GM12878 (cell line): ENCODE results near the gene DNAI7. TPM values are rescaled to one million over a fixed set of nuclear protein-coding genes. Genes with fewer than 3 reads are reported as not detected.
A peak's percentile ranks its signal among the peaks of the same experiment; 100 is the strongest.

Experiments
- ATF7 ChIP-seq: fragments of 450-650 bp; IDR thresholded peaks from 2 replicates; pipeline ENCODE4 v1.6.1; 2016; ENCODE audit warnings: low read depth, mild to moderate bottlenecking
- BACH1 ChIP-seq: fragments of 450-650 bp; IDR thresholded peaks from 2 replicates; pipeline ENCODE4 v1.6.1; 2017; ENCODE audit warnings: mild to moderate bottlenecking, borderline replicate concordance
- CBX3 ChIP-seq: fragments of 200-600 bp; sonication (generic); IDR thresholded peaks from 2 replicates; pipeline ENCODE4 v1.6.1; 2016; ENCODE audit warnings: low read depth, borderline replicate concordance
- CREM ChIP-seq: IDR thresholded peaks from 2 replicates; pipeline ENCODE4 v1.6.1; 2014; ENCODE audit warnings: antibody characterized with exemption, low read depth
- DPF2 ChIP-seq: fragments of 450-650 bp; IDR thresholded peaks from 2 replicates; pipeline ENCODE4 v1.6.1; 2017; ENCODE audit warnings: mild to moderate bottlenecking
- E2F8 ChIP-seq: fragments of 450-650 bp; IDR thresholded peaks from 2 replicates; pipeline ENCODE4 v1.6.1; 2018; ENCODE audit warnings: mild to moderate bottlenecking, low read depth, moderate library complexity; ENCODE audit not compliant: partially characterized antibody
- EZH2 ChIP-seq: IDR thresholded peaks from 2 replicates; pipeline ENCODE4 v1.6.1; 2012; ENCODE audit warnings: low read depth, mild to moderate bottlenecking, control low read depth, inconsistent platforms, low read length, borderline replicate concordance; ENCODE audit not compliant: control insufficient read depth
- GABPA ChIP-seq: IDR thresholded peaks from 2 replicates; pipeline ENCODE4 v1.6.1; 2014; ENCODE audit warnings: antibody characterized with exemption, low read depth, mild to moderate bottlenecking, inconsistent platforms
- HDGF ChIP-seq: fragments of 450-650 bp; IDR thresholded peaks from 2 replicates; pipeline ENCODE4 v1.6.1; 2016; ENCODE audit warnings: antibody characterized with exemption
- IKZF1 ChIP-seq: fragments of 450-650 bp; conservative IDR thresholded peaks from 2 replicates; pipeline ENCODE4 v1.6.1; 2017; ENCODE audit warnings: antibody characterized with exemption, mild to moderate bottlenecking
- IRF4 ChIP-seq: IDR thresholded peaks from 2 replicates; pipeline ENCODE4 v1.6.1; 2011; ENCODE audit warnings: low read depth, low read length
- JUNB ChIP-seq: IDR thresholded peaks from 2 replicates; pipeline ENCODE4 v1.6.1; 2016; ENCODE audit warnings: antibody characterized with exemption, mild to moderate bottlenecking
- JUND ChIP-seq: IDR thresholded peaks from 2 replicates; pipeline ENCODE4 v1.6.1; 2012; ENCODE audit warnings: low read depth, mild to moderate bottlenecking, low read length, improper control_type of control experiment, moderate library complexity
- KAT2A ChIP-seq: conservative IDR thresholded peaks from 2 replicates; pipeline ENCODE4 v1.6.1; 2011; ENCODE audit warnings: low read depth, low read length; ENCODE audit not compliant: control insufficient read depth
- MEF2A ChIP-seq: IDR thresholded peaks from 2 replicates; pipeline ENCODE4 v1.6.1; 2011; ENCODE audit warnings: low read depth, mild to moderate bottlenecking, low read length, moderate library complexity; ENCODE audit not compliant: insufficient read depth
- MYB ChIP-seq: fragments of 150-350 bp; IDR thresholded peaks from 2 replicates; pipeline ENCODE4 v1.6.1; 2014; ENCODE audit warnings: mild to moderate bottlenecking, low read depth, low read length, borderline replicate concordance
- POLR2AphosphoS5 ChIP-seq: IDR thresholded peaks from 2 replicates; pipeline ENCODE4 v1.6.1; 2011; ENCODE audit warnings: mild to moderate bottlenecking, low read length, inconsistent platforms
- RCOR1 ChIP-seq: conservative IDR thresholded peaks from 2 replicates; pipeline ENCODE4 v1.6.1; 2012; ENCODE audit warnings: low read depth, low read length, improper control_type of control experiment
- RUNX3 ChIP-seq: IDR thresholded peaks from 2 replicates; pipeline ENCODE4 v1.6.1; 2012; ENCODE audit warnings: low read length, inconsistent platforms
- SMAD5 ChIP-seq: IDR thresholded peaks from 2 replicates; pipeline ENCODE4 v1.6.1; 2016; ENCODE audit warnings: antibody characterized with exemption, low read depth
- SREBF2 ChIP-seq: IDR thresholded peaks from 2 replicates; pipeline ENCODE4 v1.6.1; 2012; ENCODE audit warnings: mild to moderate bottlenecking, low read length
- SUPT20H ChIP-seq: IDR thresholded peaks from 2 replicates; pipeline ENCODE4 v1.6.1; 2011; ENCODE audit warnings: low read depth, mild to moderate bottlenecking, low read length, moderate library complexity, borderline replicate concordance; ENCODE audit not compliant: control insufficient read depth
- ZNF274 ChIP-seq: IDR thresholded peaks from one replicate; pipeline ENCODE4 v1.8.0; 2011; ENCODE audit not compliant: insufficient read length, insufficient read depth
- polyA plus RNA-seq, 11 experiments: library from polyadenylated mRNA; depleted of rRNA in 4 of 11; unstranded in 6 of 11; stranded (reverse) in 5 of 11; fragments of >200 nt; fragmentation: Nextera tagmentation in 4 of 11; fragmentation: Illumina TruSeq in 1 of 11; extraction: Ambion mirVana in 4 of 11; extraction: Trizol in 1 of 11; gene quantifications; 1 replicate in 1 of 11; 2 replicates in 10 of 11; pipeline versions ENCODE4 v1.2.1 to v1.2.3, GENCODE V29; 2011 to 2016; ENCODE audit warnings: inconsistent platforms in 2 of 11, missing spikeins in 2 of 11, low read depth in 1 of 11
- total RNA-seq, 4 experiments: library from RNA; depleted of rRNA in 3 of 4; stranded (reverse); fragments of >200 nt in 3 of 4; fragmentation: Illumina TruSeq in 1 of 4; extraction: Trizol in 1 of 4; gene quantifications; 2 replicates each; pipeline versions ENCODE4 v1.2.1 to v1.2.3, GENCODE V29; 2013 to 2021
- TF ChIP-seq, protein P1 (sequence below), 3 experiments: IDR thresholded peaks in 2 of 3; conservative IDR thresholded peaks in 1 of 3; 2 replicates each; pipeline ENCODE4 v1.5.1; 2011; ENCODE audit warnings: low read depth in 3 of 3, low read length in 3 of 3, mild to moderate bottlenecking in 3 of 3, control low read depth in 2 of 3, moderate library complexity in 2 of 3, inconsistent platforms in 1 of 3, mixed read lengths in 1 of 3; ENCODE audit not compliant: control insufficient read depth in 2 of 3, insufficient read depth in 1 of 3; ENCODE audit errors: extremely low read depth in 1 of 3
- TF ChIP-seq, protein P2 (sequence below): fragments of 450-650 bp; IDR thresholded peaks from 2 replicates; pipeline ENCODE4 v1.6.1; 2017; ENCODE audit warnings: mild to moderate bottlenecking, moderate library complexity

Gene DNAI7
- total and polyA plus RNA-seq, 10 of the 15 experiments (the other 5 are each of a cell fraction or from before 2014, with no cell fraction given): 0.05 to 0.48 (median 0.13) TPM; not detected in 4

- TF ChIP-seq E2F8 (no peak), RUNX3 (peak; percentile 89), POLR2AphosphoS5 (no peak), KAT2A (no peak), HDGF (no peak), MEF2A (0 out of 2 replicates have a peak, but pooled peaks have one; percentile 37), IKZF1 (peak; percentile 86), CBX3 (no peak), SUPT20H (no peak), RCOR1 (peak; percentile 83; the same call in 1 of the 2 replicates), SREBF2 (no peak), IRF4 (peak; percentile 94), GABPA (no peak), DPF2 (peak; percentile 97), EZH2 (no peak), JUND (peak; percentile 90), SMAD5 (no peak), CREM (peak; percentile 52; the same call in 1 of the 2 replicates), MYB (0 out of 2 replicates have a peak, but pooled peaks have one; percentile 33), JUNB (peak; percentile 97), BACH1 (peak; percentile 71; the same call in 1 of the 2 replicates), ATF7 (peak; percentile 71), ZNF274 (no peak)
- TF ChIP-seq, protein P1, sequence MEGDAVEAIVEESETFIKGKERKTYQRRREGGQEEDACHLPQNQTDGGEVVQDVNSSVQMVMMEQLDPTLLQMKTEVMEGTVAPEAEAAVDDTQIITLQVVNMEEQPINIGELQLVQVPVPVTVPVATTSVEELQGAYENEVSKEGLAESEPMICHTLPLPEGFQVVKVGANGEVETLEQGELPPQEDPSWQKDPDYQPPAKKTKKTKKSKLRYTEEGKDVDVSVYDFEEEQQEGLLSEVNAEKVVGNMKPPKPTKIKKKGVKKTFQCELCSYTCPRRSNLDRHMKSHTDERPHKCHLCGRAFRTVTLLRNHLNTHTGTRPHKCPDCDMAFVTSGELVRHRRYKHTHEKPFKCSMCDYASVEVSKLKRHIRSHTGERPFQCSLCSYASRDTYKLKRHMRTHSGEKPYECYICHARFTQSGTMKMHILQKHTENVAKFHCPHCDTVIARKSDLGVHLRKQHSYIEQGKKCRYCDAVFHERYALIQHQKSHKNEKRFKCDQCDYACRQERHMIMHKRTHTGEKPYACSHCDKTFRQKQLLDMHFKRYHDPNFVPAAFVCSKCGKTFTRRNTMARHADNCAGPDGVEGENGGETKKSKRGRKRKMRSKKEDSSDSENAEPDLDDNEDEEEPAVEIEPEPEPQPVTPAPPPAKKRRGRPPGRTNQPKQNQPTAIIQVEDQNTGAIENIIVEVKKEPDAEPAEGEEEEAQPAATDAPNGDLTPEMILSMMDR (IDR thresholded peaks at IDR 0.05 in 2 of 3, conservative IDR thresholded peaks at IDR 0.05 in 1 of 3; ENCODE audit: control insufficient read depth in 2 of 3, extremely low read depth in 1 of 3, insufficient read depth in 1 of 3, low read depth in 3 of 3, low read length in 3 of 3): no peak
- TF ChIP-seq, protein P2, sequence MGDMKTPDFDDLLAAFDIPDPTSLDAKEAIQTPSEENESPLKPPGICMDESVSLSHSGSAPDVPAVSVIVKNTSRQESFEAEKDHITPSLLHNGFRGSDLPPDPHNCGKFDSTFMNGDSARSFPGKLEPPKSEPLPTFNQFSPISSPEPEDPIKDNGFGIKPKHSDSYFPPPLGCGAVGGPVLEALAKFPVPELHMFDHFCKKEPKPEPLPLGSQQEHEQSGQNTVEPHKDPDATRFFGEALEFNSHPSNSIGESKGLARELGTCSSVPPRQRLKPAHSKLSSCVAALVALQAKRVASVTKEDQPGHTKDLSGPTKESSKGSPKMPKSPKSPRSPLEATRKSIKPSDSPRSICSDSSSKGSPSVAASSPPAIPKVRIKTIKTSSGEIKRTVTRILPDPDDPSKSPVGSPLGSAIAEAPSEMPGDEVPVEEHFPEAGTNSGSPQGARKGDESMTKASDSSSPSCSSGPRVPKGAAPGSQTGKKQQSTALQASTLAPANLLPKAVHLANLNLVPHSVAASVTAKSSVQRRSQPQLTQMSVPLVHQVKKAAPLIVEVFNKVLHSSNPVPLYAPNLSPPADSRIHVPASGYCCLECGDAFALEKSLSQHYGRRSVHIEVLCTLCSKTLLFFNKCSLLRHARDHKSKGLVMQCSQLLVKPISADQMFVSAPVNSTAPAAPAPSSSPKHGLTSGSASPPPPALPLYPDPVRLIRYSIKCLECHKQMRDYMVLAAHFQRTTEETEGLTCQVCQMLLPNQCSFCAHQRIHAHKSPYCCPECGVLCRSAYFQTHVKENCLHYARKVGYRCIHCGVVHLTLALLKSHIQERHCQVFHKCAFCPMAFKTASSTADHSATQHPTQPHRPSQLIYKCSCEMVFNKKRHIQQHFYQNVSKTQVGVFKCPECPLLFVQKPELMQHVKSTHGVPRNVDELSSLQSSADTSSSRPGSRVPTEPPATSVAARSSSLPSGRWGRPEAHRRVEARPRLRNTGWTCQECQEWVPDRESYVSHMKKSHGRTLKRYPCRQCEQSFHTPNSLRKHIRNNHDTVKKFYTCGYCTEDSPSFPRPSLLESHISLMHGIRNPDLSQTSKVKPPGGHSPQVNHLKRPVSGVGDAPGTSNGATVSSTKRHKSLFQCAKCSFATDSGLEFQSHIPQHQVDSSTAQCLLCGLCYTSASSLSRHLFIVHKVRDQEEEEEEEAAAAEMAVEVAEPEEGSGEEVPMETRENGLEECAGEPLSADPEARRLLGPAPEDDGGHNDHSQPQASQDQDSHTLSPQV: no peak
Observed at GRCh38 chr12:25107920-25108319, 87.0 kb downstream of the DNAI7 start (continued).
